HG02610 (cell line): ENCODE measurements around the gene PBX1.
"Not testable (repeated sequence)": the region's sequence is repeated elsewhere in the genome, so short reads cannot be mapped to it uniquely, and the experiment has no call there.

Experiments
- ATAC-seq: cut with Tn5 transposase; IDR thresholded peaks from one replicate; pipeline ENCODE4 v1.9.1; 2021; ENCODE audit warnings: mild to moderate bottlenecking, moderate library complexity; ENCODE audit not compliant: unreplicated experiment

The PBX1 gene

DNA sequence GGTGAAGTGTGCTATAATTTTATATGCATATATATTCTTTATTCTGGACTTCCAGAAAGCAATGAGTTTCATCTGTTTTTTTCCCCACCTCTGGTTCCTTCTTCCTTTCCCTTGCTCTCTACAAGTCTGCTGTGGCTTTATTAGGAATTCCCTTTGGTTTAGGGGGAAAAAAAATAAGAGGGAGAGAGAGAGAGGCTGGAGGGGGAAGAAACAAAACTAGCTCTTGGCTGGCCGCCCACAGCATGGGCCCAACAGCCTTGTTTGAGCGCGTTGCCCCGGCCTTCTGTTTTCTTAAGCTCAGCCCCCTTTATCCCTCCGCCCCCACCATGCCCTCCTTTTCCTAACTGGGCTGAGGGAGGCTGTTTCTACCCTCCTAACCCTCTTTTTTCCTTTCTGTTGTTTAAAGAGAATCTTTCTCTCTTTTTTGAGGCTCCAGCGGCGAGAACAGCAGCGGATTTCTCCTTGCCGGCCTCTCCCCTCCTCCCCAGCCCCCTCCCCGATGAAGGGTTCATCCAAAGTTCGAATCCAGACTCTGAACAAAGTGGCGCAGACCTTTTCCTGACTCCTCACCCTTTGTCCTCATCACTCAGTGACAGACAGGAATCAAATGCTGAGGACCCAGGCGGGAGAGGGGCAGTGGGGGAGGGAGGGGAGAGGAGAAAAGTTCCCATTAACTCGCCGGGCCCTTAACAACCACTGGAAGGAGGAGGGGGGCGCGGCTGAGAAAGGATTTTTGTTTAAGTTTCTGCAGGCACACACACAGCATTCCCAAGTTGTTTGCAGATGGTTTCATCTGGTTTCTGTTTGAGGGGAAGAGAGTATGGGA is 29.7 kb downstream of the PBX1 start:
- no peak for ATAC-seq

DNA sequence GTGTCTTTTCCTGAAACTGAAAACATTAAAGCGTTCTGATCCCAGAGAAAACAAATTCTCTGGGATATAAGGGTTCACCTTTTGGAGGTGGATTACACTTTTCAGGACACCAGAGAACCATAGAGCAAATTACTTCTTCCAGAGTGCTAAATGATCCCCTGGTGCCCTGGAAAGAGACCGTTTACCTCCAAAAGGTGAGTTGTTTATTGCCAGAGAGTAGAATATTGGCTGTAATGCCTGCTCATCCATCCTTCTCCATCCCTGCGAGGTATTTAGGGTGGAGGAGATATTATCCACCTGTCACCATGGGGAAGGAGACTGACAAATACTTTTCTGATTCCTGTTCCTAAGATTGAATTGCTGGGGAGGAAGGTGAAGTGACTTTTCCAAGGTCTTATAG is 30.4 kb downstream of the PBX1 start:
- ATAC-seq = no peak

DNA sequence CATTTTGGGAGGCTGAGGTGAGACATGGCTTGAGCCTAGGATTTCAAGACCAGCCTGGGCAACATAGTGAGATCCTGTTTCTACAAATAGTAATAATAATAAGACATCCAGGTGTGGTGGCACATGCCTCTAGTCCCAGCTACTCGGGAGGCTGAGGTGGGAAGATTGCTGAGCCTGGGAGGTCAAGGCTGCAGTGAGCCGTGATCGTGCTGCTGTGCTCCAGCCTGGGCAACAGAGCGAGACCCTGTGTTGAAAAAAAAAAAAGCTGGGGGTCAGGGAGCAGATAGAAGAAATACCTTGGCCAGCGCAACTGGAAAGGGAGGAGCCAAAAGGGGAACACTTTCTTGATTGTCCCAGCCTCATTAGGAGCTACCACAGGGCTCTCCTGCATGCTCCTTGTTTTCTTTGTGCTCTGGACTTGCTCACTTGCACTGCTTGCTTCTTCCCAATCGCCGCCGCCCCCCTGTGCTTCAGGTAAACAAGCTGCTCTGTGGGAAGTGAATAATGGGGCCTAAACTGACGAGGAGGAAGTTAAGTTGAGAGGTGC is 31.1 kb downstream of the PBX1 start:
- no peak for ATAC-seq

DNA sequence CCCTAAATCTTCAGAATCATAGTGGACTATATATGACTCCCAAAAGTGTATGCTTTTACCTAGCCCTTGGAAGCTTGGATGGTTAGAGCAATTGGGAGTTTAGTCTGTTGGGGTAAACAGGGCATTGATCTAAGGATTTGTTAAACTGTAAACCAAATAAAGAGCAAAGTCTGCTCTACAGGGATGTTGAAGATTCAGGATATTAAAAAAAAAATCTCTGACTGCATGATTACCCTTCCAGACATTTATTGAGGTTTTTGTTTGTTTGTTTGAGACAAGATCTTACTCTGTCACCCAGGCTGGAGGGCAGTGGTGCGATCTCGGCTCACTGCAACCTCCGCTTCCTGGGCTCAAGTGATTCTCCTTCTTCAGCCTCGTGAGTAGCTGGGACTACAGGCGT is 31.6 kb downstream of the PBX1 start:
- no peak for ATAC-seq

DNA sequence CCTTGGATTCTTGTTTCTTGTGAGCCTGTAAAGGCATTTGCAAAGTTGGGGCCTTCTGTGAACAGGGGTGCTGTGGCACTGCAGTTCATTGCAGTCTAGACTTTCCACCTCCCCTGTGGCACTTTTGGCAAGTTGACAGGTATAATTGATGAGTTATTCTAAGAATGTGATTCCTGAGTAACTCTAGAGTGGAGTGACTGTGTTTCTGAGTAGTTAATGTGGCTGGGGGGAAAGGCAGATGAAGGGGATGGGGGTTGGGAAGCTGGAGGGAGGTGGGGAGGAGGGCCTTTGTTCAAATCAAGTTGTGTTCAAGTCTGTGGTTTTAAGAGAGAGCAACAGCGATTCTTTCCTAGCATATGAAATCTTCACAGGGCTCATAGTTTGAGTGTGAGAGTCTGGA is 32.9 kb downstream of the PBX1 start:
- ATAC-seq = no peak

DNA sequence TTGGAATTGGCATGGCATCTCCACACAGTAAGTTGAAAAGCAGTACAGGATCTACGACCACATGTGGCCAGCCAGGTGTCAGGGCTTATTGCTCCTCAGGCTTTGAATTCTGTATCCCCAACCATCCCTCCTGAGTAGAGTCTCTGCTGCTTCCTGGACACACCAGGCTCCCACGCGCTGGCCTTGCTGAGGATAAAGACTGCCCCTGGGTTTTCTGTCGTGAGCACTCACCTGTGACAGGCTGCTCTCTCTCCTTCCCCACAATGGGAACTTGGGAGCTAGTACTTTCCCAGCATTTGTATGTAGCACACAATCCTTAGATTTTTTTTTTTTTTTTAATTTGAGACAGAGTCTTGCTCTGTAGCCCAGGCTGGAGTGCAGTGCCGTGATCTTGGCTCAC is 33.6 kb downstream of the PBX1 start:
- ATAC-seq = no peak

DNA sequence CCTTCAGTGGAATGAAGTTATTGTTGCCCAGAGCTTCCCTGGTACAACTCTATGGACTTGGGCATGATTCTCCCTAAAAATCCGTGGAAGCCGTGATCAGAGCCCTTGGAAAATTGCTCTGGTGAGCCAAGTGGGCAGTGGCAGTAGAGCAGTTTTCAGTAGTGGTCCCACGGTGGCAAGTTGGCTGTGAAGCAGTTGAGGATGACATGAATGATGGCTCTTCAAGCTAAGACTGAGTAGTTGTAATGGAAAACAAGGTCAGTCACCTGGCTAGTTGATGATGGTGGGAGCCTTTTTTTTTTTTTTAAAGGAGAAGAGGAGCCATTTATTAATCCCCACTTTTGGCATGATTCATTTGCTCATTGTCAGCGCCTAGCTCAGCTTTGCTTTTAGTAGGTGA is 36.2 kb downstream of the PBX1 start:
- no peak for ATAC-seq

DNA sequence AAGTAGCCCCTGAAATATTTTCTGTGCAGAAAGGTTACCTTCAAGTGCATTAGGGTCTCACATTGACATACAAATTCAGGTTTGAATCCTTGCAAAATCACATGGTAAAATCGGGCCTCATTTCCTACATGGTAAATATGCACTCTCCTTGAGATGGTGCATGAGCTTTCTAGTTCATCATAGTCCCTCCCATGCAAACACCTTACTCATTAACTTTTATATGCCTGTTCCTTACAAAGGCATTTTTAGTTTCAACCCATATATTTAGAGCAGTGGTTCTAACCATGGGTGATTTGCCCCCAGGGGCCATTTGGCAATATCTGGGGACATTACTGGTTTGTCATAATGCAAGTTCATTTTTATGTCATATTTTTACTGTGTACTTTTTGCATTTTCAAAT is 37.2 kb downstream of the PBX1 start:
- ATAC-seq = no peak

DNA sequence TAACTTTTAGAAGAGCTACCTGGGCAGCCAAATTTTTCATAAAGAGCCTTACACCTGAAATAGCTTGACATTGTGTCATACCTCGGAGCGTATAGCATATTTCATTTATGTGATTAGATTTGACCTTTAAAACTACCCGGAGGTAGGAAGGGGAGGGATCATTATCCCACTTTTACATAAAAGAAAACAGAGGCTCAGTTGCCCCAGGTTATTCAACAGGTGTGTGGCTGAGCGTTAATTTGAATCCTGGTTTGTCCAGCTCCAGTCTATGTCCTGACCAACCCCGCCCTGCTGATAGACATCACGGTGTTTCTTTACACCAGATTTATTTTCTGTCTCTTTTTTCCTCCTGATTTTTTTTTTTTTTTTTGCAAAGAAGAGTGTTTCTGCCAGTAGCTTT is 39.7 kb downstream of the PBX1 start:
- ATAC-seq = no peak

DNA sequence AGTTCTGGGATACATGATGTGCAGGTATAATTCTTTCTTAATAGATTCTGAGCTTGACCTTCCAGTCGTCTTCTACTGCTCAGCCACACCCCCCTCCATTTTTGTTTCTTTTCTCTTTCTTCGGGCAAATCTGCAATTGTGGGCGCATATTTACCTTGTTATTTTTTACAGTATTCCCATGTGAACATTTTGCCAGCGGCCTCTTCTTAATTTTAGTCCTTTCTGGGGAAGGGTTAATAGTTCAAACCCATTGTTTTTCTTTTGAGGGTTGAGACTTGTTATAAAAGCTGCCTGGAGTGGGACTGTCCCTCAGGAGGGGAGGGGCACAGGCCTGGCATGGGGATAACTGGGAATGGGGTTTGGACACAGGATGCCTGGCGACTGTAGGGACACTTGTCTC is 40.3 kb downstream of the PBX1 start:
- ATAC-seq = no peak

DNA sequence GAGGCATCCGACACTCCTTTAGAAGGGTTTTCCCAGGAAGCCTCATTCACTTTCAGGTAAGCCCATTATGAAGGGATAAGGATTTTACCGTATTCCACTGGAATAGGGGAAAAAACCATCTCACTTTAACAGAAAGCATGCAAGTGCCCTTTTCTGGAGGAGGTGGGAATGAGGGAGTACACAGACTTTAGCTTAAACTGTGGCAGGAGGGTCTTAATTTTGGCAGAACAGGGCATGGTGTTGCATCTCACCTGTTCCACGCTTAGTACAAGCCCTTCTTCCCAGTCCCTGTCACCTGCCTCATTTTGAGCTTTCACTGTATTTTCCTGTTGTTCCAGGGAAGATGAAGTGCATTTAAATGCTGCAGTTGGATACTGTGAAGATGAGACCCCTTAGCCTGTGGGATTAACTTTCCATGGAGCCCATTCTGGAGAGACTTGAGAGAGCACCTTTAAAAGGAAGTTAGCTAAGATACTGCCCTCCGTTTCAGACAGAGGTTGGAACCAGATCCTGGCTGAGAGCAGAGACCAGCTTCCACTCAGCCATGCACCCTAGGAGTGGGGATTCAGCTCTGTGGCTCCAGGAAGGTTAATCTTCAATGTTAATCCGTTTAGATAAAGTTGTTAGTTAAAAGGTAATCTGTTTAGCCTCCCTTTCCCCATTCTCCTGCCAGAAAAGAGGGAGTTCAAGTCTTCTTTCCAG is 42.6 kb downstream of the PBX1 start:
- ATAC-seq = no peak

DNA sequence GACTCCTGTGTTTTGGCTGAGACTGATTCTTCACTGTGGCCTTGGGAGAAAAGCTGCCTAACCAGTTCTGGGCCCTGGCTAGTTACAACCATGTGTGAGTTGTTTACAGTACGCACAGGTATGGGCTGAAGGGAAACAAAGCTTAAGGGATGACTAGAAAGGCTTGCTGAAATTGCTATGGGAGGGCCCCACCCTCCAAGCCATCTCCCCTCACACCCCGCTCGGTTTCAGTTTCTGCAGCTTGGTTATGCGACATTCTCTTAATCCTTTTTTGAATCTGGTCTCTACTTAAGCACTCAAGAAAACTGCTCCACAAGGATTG is 43.1 kb downstream of the PBX1 start:
- ATAC-seq = no peak

DNA sequence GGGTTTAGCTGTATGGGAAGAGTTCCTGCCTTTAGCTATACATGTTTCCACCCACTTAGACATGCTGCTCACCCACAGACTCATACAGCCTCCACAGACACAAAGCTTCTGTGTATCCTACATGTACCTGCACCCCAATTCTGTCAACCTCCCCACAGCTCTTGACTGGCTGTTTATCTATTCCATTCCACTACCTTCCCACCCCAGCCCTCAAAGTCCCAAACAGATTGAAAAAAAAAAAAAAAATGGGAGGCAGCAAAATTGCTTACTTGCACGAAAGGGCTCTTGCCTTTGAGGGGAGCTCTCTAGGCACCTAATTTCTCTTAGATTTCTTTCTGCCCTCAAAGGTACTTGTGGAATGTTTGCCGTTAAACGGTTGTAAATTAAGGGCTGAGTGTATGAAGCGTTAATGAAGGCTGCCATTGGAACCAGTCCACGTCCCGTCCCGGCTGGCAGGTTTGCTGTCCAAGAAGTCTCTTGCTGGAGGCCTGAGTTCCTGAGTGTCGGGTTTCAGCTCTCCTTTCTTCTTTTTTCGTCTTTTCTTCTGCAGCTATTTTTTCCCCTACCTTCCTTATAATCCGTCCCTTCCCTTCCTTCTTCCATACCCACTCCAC is 43.6 kb downstream of the PBX1 start:
- no peak for ATAC-seq

DNA sequence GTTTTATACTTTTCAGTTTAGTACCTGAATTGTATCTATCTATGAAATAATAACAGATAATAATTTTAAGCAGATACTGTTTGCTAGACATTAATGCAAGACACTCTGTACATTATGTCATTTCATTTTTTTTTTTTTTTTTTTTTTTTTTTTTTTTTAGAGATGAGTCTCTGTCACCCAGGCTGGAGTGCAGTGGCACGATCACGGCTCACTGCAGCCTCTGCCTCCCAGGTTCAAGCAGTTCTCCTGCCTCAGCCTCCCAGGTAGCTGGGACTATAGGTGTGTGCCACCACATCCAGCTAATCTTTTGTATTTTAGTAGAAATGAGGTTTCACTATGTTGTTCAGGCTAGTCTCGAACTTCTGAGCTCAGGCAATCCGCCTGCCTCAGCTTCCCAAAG is 44.8 kb downstream of the PBX1 start:
- ATAC-seq = not testable (repeated sequence)

DNA sequence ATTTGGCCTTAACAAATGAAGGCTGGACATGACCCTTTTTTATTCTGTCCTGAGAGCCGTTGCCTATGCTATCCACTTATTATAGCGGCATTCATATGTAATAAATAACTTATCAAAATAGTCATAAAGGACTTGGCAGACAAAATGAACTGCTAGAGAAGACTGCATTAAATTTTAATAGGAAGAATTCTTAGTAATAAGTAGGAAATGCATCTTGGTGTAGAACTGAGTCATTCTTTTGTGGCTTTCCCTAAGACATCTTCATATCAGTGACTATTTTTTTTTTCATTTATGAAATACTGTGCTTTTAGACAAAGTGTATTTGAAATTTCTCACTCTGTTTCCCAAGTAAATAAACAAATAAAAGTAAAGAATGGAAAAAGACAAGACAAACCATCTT is 45.6 kb downstream of the PBX1 start:
- no peak for ATAC-seq

DNA sequence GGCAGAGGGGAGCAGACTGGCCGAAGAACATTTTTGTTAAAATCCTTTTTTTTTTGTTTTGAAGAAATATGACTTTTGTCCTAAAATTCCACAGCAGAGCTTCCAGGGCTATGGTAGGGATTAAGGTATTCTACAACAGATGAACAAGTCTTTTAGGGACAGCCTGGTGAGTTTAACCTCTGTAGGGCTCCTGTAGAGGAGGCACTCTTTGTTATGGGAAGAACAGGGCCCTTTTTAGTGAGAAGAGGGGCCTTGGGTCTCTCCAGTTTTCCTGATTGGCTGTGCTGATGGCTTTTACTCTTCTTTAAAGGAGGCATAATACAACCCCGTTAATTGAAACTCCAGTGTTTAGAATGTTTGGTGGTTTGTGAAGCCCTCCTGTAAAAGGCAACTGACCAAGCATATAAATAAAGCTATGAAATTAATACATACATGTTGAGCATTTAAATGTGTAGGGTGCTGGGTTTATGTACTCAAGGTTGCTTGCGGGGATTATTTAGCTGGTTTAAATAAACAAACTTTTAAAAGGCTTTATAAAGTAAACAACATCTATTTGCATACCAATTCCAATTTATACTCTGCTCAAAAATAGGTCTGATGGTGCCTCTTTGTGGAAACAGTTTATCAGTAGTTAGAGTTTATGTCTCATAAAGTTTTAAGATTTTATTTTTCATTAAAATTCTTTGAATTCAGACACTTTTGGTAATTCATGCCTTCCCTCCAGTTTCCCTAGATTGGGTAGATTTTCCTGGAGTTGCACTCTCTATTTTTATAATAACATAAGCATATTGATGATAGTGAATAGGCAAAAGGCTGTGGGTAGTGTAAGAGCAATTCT is 46.5 kb downstream of the PBX1 start:
- ATAC-seq = no peak

DNA sequence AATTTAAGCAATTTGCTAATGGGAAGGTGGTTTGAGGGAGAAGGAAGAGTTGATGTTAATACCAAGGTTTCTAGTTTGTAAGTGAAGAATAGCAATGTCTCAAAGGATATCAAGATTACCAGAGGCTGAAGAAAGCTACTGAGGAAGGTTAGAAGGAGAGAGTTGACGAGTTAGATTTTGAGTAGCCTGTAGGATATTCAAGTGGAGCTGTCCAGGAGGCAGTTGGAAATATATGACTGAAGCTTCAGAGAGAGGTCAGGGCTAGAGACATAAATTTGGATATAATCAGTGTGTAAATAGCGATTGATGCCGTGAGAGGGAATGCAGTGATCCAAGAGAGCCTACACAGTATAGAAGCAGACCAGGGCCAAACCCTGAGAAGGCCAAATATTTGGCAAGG is 48.4 kb downstream of the PBX1 start:
- no peak for ATAC-seq

DNA sequence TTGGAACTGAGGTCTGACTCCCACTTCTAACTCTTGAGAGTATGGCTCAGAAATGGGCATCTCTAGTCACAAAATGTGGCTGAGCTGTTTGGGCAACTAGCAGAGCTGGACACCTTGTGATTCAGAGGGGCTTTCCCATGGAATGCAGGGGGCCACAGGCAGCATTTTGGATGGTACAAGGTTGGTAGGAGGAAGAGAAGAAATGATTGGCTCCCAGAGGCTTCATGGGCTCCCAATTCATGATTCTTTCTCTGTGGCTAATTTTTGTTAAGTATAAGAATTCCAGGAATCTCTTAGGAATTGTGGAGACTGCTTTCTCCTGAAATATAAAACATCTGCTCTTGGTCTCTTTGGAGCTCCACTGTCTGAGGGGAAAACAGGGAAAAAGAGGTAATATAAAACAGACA is 49.7 kb downstream of the PBX1 start:
- ATAC-seq = no peak

DNA sequence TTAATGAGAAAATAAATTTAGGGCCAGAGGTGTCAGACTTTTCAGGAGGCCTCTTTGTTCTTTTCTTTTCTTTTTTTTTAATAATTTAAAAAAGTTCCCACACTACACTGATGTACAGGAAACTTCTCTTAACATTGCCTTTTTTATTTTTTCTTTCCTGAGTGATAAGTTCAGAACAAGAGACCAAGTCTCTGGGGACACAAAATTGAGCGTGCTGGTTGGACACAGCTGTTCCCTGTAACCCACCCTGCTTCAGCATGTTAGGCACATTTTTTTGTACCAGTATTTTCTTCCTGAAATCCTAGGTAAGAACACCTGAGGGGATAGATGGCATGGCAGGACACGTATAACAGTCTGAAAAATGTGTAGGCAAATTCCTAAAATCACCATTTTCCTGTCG is 50.1 kb downstream of the PBX1 start:
- ATAC-seq = no peak

DNA sequence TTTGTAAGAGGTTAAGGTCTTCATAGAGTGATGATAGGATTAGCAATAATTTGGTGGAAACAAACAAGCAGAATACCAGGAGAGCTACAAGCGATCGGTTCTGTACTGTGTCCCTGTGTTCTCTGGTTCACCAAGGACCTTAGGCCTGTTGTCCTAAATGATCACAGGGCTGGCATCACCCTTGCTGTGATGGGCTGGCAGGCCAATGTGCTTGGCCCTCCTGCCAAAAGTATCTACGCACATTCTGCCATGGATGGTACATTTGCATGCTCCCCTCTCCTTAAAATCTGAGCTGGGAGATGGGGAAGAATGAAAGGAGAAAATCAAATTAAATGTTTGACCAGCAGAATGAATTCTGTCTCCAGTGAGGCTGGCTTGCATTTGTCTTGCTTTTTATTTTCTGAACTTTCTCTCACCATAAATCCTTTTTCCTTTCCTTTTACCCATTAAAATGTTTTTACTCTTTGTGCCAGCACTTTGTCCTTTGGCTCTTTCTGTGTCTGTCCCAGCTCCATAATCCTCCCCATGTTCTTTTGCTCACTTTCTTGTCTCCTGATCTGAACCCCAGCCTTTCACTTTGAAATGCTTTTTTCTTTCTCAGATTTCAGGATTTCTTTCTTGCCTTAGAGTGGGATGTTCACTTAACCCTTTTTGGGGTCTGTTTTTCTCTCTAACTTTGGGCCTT is 51.7 kb downstream of the PBX1 start:
- no peak for ATAC-seq
